PC-3 (cell line): ENCODE results near the gene S100A16.

ENCODE experiments used
- CTCF ChIP-seq: fragments of 300-600 bp; sonication (generic); conservative IDR thresholded peaks from 2 replicates; pipeline ENCODE4 v1.5.1; 2017; ENCODE audit warnings: antibody characterized with exemption, low read depth, mild to moderate bottlenecking, low read length
- EZH2 ChIP-seq: fragments of 300-600 bp; sonication (generic); IDR thresholded peaks from one replicate; pipeline ENCODE4 v1.6.1; 2017; ENCODE audit warnings: antibody characterized with exemption, mild to moderate bottlenecking, low read length; ENCODE audit not compliant: unreplicated experiment

GRCh38 chr1:153610334-153610733 is 2.6 kb downstream of the S100A16 start:
- TF ChIP-seq EZH2 (no peak), CTCF (no peak)
